NCI-H226 (cell line): ENCODE data around the gene ADCY7.
"Not testable (repeated sequence)": the region's sequence is repeated elsewhere in the genome, so short reads cannot be mapped to it uniquely, and the experiment has no call there.

ENCODE experiments used
- DNase-seq: peaks from one replicate; pipeline ENCODE4 v3.0.0-alpha.2; 2015

The ADCY7 gene

GRCh38 chr16:50266337-50267091, at the start of gene ADCY7:
TSS of gene ADCY7 (plus strand) at chr16:50266551. CDS start at chr16:50288180, 21,629 bp downstream.
- DNase-seq, result no peak

DNA sequence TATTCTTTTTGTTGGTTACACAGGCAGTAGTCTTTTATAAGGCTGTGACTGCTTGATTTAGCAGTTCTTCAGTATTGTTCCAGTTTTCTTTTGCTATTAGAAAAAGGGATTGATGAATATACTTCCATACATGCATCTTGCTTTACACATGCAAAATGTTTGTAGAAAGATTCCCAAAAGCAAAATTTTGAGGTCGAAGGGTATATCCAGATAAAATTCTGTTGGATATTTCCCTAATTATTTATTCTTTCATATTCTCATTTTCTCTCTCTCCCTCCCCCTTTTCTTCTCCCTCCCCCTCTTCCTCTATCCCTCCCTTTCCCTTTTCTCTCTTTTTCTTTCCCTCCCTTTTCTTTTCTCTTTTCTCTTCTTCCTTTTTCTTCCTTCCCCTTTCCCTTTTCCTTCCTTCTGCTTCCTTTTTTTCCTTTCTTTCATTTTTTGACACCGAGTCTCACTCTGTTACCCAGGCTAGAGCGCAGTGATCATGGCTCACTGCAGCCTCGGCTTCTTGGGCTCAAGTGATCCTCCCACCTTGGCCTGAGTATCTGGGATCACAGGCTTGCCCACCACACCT, 46.9 kb upstream of the ADCY7 start:
- no peak for DNase-seq

DNA sequence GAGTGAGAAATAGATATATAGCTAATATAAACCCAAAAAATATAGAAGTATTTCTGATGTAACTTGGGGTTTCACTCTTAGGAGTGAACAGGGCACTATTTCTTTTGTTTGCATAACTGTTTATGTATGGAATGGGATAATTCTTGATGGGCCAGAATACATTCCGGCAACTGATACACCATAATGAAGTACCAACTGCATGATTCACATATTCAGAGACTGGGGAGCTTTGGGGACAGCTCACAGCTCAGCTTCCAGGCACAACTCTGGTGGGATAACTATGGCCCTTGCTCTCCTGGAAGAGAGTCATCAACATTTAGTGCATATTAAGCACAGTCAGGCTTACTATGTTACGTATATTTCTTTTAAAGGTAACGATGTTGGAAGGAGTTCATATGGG, 42.1 kb upstream of the ADCY7 start:
- DNase-seq, result no peak

GRCh38 chr16:50227120-50227519, 39.2 kb upstream of the ADCY7 start:
- DNase-seq, result no peak

- DNase-seq, result no peak
These were observed 38.7 kb upstream of the ADCY7 start for GRCh38 chr16:50227665-50228064.

GRCh38 chr16:50228364-50228868, 37.9 kb upstream of the ADCY7 start:
- no peak for DNase-seq

DNA sequence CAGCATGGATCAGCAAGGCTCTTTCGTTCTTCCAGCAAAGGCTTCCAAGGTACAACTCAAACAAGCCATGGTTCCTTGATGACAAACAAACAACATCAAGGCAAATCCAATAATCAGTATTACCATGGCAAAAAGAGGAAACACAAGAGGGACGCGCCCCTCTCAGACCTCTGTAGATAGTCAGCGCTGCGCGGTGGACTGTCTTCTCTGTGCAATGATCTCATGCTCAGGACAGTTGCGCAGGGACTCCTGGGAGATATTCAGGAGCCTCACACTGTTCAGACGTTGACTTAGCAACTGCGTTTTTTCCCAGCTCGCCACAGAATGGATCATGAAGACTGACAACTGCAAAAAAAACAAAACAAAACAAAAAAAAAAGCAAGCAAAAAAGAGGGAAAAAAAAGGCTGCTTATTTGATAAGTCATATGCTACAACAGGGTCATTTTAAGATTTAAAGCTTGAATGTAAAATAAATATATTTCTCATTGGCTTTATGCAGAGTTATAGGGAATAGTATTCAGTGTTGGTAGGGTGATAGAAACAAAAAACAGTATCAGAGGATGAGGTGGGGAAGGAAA, 37.1 kb upstream of the ADCY7 start:
- no peak for DNase-seq

DNA sequence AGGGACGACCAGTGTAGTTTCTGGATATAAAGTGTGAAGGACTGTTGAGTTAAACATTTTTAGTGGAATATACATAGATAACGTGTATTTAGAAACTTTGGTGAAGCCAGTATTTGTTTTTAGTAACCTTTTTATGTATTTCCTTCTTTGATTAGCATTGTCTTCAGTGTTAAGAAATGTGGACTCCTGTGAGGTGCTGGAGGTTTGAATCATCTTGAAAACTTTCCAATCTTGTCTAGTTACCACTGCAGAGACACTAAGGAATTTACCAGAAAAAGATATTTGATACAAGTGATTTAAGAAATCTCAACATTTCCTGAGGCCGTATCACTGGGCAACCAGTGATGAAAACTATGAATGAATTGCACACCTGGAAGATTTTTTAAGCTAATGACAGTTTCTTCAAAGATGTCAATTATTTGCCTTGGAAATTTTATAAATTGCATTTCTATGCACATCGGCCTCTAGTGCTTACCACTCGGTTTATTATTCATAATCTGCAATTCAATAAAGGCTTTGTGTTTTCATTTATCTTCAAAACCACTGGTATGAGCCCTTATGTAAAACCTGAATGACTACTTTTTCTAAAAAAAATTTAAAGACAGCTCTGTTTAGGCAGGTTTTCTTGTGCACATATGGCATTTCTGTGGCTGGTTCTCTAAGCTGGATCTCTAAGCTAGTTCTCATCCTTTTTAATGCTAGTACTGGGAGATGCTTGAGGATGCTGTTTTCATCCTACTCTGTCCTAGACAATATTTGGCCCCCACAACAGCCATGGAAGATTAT, 31.4 kb upstream of the ADCY7 start:
- peak; percentile 44 for DNase-seq

- DNase-seq, result no peak
These were observed 30.8 kb upstream of the ADCY7 start for GRCh38 chr16:50235581-50235980.

- DNase-seq, result no peak
These were observed 28.0 kb upstream of the ADCY7 start for GRCh38 chr16:50238314-50238713.

- DNase-seq, result no peak
These were observed 27.5 kb upstream of the ADCY7 start for GRCh38 chr16:50238868-50239301.

DNA sequence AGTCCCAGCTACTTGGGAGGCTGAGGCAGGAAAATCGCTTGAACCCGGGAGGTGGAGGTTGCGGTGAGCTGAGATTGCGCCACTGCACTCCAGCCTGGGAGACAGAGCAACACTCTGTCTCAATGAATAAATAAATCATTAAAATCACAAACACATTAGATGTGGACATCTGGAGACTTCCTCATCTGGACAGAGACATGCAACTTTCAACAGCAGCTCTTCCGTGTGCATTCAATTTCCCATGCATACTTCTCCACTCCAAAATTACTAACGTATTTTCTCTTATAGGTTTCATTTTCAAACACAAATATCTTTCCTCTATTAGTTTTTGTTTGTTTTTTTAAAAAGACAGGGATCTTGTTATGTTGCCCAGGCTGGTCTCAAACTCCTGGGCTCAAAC, 23.3 kb upstream of the ADCY7 start:
- DNase-seq, result not testable (repeated sequence)

DNA sequence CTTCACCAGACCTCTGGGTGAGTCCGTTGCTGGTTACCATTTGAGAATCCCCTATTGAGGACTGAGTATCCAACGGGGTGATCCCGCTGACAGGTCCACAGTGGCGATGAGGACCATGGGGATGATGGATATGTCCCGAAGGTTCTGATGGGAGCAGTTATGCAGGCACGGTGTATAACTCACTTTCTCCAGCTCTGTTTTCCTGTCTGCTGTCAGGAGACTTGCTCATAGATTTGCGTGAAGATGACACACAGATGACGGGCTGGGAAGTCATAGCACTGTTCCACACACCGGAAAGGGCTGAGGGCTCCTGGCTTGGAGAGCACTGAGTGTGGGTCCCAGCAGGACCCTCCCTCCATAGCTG, 22.2 kb upstream of the ADCY7 start:
- DNase-seq, result no peak

GRCh38 chr16:50244504-50245416, 21.6 kb upstream of the ADCY7 start:
- DNase-seq, result no peak

DNA sequence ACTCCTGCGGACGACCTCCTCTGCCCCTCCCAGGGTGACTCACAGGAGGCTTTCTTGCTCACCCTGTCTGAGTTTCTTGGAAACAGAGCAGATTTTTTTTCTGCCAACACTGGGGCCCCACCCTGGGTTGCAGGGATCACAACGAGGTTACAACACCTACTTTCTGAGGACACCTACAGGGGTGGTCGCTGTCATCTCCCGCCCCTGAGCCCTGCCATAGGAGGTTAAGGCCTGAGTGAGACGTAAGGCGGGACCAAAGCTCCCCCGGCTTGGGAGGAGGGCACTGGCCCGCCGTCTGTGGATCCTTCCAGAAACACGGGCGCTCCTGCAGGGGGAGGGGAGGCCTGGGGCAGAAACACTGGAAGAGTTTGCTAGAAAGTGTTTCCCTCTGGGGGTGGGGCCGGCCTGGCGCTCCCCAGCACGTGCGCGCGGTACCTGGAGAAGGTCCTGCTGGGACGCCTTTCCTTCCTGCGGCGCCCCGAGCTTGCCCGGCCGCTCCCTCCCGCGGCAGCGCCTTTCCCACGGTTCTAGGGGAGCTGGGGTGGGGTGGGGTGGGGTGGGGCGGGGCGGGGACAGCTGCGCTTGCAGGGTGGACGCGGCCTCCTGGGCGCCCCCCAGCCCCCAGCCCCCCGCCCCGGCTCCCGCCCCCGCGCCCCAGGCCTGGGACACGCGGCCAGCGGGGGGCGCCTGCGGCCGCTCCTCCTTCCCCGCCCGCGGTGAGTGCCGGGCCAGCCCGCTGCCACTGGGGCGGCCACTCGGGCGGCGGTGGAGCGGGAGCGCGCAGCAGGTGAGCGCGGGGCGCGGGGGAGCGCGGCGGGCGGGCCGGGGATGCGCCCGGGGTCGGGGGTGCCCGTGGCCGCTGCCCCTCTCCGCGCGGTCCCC, 20.7 kb upstream of the ADCY7 start:
- DNase-seq, result peak; percentile 77

- no peak for DNase-seq
These were observed 19.8 kb upstream of the ADCY7 start for GRCh38 chr16:50246299-50247122.

DNA sequence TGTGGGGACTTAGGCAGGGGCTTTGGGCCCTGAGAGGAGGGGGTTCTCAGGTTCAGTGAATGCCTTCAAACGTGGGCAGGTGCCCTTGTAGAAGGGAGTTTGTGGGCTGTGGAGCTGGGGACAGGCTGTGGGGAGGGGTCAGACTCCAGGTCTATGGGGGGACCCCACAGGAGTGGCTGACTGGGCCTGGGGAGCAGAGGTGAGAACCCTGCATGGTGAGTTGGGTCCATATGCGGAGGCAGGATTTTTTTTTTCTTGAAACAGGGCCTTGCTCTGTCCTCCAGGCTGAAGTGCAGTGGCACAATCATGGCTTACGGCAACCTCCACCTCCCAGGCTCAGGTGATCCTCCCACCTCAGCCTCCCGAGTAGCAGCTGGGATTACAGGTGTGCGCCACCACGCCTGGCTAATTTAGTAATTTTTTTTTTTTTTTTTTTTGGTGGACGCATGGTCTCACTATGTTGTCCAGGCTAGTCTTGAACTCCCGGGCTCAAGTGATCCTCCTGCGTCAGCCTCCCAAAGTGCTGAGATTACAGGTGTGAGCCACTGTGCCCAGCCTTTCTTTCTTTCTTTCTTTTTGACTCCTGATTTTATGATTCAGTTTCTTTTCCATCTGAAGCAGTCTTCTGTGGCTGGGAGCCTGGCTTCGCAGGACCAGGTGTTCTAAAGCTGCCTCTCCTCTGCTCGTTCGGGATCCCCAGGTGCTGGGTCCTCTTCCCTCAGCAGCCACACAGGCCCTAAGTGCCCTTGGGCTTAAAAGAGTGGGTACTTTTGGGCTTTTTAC, 19.0 kb upstream of the ADCY7 start:
- no peak for DNase-seq

DNA sequence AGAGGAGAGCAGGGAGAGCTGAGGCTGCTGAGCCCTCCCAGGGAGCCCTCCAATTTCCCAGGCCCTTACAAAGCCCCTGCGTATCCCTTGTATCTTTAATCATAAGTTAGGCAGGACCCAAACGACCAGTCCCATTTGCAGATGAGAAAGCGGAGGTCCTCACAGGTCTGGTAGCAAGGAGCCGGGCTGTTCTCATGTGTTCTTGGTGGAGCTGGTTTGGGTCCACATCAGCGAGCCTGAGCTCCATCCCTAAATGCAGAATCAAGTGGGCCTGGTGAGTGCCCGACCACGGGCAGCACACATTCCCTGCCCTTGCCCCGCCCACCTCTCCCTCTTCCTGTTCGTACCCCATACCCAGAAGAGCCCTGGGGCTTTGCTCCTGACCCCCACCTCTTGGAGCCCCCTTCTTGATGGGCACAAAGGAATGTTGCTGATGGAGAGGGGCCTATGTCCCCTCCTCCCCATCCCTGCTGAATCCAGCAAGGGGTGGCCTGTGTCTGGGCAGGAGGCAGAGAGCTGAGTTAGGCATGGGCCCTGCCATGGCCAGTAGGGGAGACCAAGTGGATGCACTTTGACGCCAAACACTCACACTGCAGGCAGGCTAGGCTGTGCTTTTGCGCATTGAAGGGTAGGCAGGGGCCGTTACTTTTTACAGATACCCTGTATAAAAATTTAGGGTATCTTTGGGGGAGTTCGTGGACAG, 18.3 kb upstream of the ADCY7 start:
- DNase-seq, result no peak

DNA sequence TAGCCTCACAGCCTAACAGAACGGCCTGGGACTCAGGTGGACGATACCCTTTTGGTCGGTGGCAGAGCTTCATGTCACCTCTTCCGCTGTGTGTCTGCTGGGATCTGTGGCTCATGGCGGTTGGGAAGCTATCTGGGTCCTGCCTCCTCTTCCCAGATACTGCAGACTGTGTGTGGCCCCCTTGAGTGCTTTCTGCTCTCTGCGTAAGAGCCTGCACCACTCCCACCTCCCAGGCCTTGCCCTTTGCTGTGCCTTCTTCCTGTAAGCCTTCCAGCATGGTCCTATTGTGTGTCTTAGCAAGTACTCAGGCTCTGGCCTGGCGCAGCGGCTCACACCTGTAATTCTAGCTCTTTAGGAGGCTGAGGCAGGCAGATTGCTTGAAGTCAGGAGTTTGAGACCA, 17.5 kb upstream of the ADCY7 start:
- DNase-seq, result no peak
